Measurements from ENCODE around the gene SLC35A5. TPM values are rescaled to one million over a fixed set of nuclear protein-coding genes. Genes with fewer than 3 reads are reported as not detected.

Gene SLC35A5
- total RNA-seq, 2 experiments from 2014 or later: 16.5 to 18.7 TPM

GRCh38 chr3:112572701-112573100 lies 10.9 kb downstream of the SLC35A5 start:
- intact Hi-C loops (cut with DNase I, micrococcal nuclease): no loop called here
- Mint-ChIP-seq H3K27ac (no peak overlapping the region), H3K27me3 (no peaks in the 10 kb centered on the region), H3K4me3 (no peak overlapping the region), H3K36me3 (ENCODE audit: low read depth) (peaks cover 27% of the 10 kb centered on the region), H3K4me1 (peaks cover 5% of the 10 kb centered on the region), H3K9me3 (ENCODE audit: low read depth) (no peaks in the 10 kb centered on the region)
- POLR2A ChIA-PET: interaction anchor here (0.8 kb wide), 1 partner anchor 973 kb away, joined by 3 read pairs; no protein-coding TSS in a partner anchor
- ATAC-seq (no peak), DNase-seq (no peak)
- CTCF ChIA-PET: interaction anchor here (0.7 kb wide), 1 partner anchor 419 kb away, joined by 3 read pairs; no protein-coding TSS in a partner anchor

- intact Hi-C loops (cut with DNase I, micrococcal nuclease): no loop called here
- peaks cover 9% of the 10 kb centered on the region for H3K4me1 Mint-ChIP-seq
- no peak overlapping the region for H3K27ac Mint-ChIP-seq
- H3K9me3 Mint-ChIP-seq (ENCODE audit: low read depth): no peaks in the 10 kb centered on the region
- no peak overlapping the region for H3K4me3 Mint-ChIP-seq
- CTCF ChIA-PET: interaction anchor here (0.8 kb wide), 1 partner anchor 155 kb away, joined by 3 read pairs; no protein-coding TSS in a partner anchor
- no peak for DNase-seq
- ATAC-seq: no peak
- H3K27me3 Mint-ChIP-seq: no peaks in the 10 kb centered on the region
- peaks cover 5% of the 10 kb centered on the region for H3K36me3 Mint-ChIP-seq (ENCODE audit: low read depth)
- POLR2A ChIA-PET: no interaction called here
Measured at GRCh38 chr3:112579232-112579631, 17.4 kb downstream of the SLC35A5 start.

- Mint-ChIP-seq H3K27ac (no peak overlapping the region), H3K36me3 (ENCODE audit: low read depth) (peaks cover 9% of the 10 kb centered on the region)
Measured at GRCh38 chr3:112579697-112580096, 17.9 kb downstream of the SLC35A5 start.

GRCh38 chr3:112582244-112582874 lies 20.5 kb downstream of the SLC35A5 start:
- DNase-seq: peak; percentile 65
- POLR2A ChIA-PET: no interaction called here
- ATAC-seq: peak; percentile 69

More at GRCh38 chr3:112579697-112580096, 17.9 kb downstream of the SLC35A5 start:
- Mint-ChIP-seq H3K9me3 (ENCODE audit: low read depth) (no peaks in the 10 kb centered on the region), H3K27me3 (no peaks in the 10 kb centered on the region), H3K4me3 (no peak overlapping the region), H3K4me1 (peaks cover 9% of the 10 kb centered on the region)
- ATAC-seq (no peak), DNase-seq (no peak)
- intact Hi-C loops (cut with DNase I, micrococcal nuclease): loop anchor here (5.0 kb wide), 1 partner anchor 233 kb away; no protein-coding TSS in a partner anchor
- ChIA-PET CTCF (interaction anchor here (0.8 kb wide), 1 partner anchor 155 kb away, joined by 3 read pairs; no protein-coding TSS in a partner anchor), POLR2A (no interaction called here)

GRCh38 chr3:112583105-112583504 lies 21.3 kb downstream of the SLC35A5 start:
- no peak for ATAC-seq
- no peak for DNase-seq
- no peaks in the 10 kb centered on the region for H3K27me3 Mint-ChIP-seq
- ChIA-PET CTCF (interaction anchor here (0.6 to 2.8 kb wide), 22 partner anchors 9 to 706 kb away, joined by 3 to 17 read pairs (median 4); no protein-coding TSS in a partner anchor), POLR2A (no interaction called here)
- intact Hi-C loops (cut with DNase I, micrococcal nuclease): loop anchor here (2.0 to 5.0 kb wide), 4 partner anchors 60 to 396 kb away; no protein-coding TSS in a partner anchor
- H3K27ac Mint-ChIP-seq: no peak overlapping the region
- H3K4me1 Mint-ChIP-seq: peaks cover 9% of the 10 kb centered on the region
- H3K9me3 Mint-ChIP-seq (ENCODE audit: low read depth): no peaks in the 10 kb centered on the region
- H3K36me3 Mint-ChIP-seq (ENCODE audit: low read depth): peaks cover 25% of the 10 kb centered on the region
- H3K4me3 Mint-ChIP-seq: no peak overlapping the region

More at GRCh38 chr3:112582244-112582874, 20.5 kb downstream of the SLC35A5 start:
- CTCF ChIA-PET: interaction anchor here (0.6 to 2.8 kb wide), 36 partner anchors 8 to 706 kb away, joined by 3 to 17 read pairs (median 4); partner anchors contain the start of gene SLC9C1
- Mint-ChIP-seq H3K4me1 (peaks cover 9% of the 10 kb centered on the region), H3K9me3 (ENCODE audit: low read depth) (no peaks in the 10 kb centered on the region), H3K27ac (no peak overlapping the region), H3K4me3 (no peak overlapping the region), H3K27me3 (no peaks in the 10 kb centered on the region), H3K36me3 (ENCODE audit: low read depth) (peaks cover 20% of the 10 kb centered on the region)
- intact Hi-C loops (cut with DNase I, micrococcal nuclease): loop anchor here (2.0 to 5.0 kb wide), 4 partner anchors 60 to 396 kb away; no protein-coding TSS in a partner anchor

GRCh38 chr3:112585782-112586181 lies 23.9 kb downstream of the SLC35A5 start:
- H3K36me3 Mint-ChIP-seq (ENCODE audit: low read depth): peaks cover 45% of the 10 kb centered on the region
- no peak overlapping the region for H3K27ac Mint-ChIP-seq
- H3K9me3 Mint-ChIP-seq (ENCODE audit: low read depth): no peaks in the 10 kb centered on the region
- CTCF ChIA-PET: no interaction called here
- H3K4me1 Mint-ChIP-seq: peaks cover 9% of the 10 kb centered on the region
- POLR2A ChIA-PET: no interaction called here
- intact Hi-C loops (cut with DNase I, micrococcal nuclease): no loop called here
- DNase-seq (no peak), ATAC-seq (no peak)
- no peak overlapping the region for H3K4me3 Mint-ChIP-seq
- no peaks in the 10 kb centered on the region for H3K27me3 Mint-ChIP-seq

GRCh38 chr3:112587336-112587735 lies 25.5 kb downstream of the SLC35A5 start:
- Mint-ChIP-seq H3K4me3 (no peak overlapping the region), H3K4me1 (peaks cover 6% of the 10 kb centered on the region), H3K27ac (no peak overlapping the region), H3K27me3 (no peaks in the 10 kb centered on the region), H3K9me3 (ENCODE audit: low read depth) (peaks cover under 1% of the 10 kb centered on the region), H3K36me3 (ENCODE audit: low read depth) (peaks cover 47% of the 10 kb centered on the region)
- no peak for DNase-seq
- ChIA-PET CTCF (interaction anchor here (0.7 to 1.6 kb wide), 4 partner anchors 9 to 66 kb away, joined by 3 read pairs; no protein-coding TSS in a partner anchor), POLR2A (no interaction called here)
- intact Hi-C loops (cut with DNase I, micrococcal nuclease): no loop called here
- no peak for ATAC-seq

- POLR2A ChIA-PET: no interaction called here
- peaks cover 45% of the 10 kb centered on the region for H3K36me3 Mint-ChIP-seq (ENCODE audit: low read depth)
- H3K4me3 Mint-ChIP-seq: no peak overlapping the region
Measured at GRCh38 chr3:112593258-112593657, 31.4 kb downstream of the SLC35A5 start.

GRCh38 chr3:112594856-112595255 lies 33.0 kb downstream of the SLC35A5 start:
- ChIA-PET CTCF (interaction anchor here (1.0 to 1.1 kb wide), 3 partner anchors 11 to 19 kb away, joined by 3 read pairs; no protein-coding TSS in a partner anchor), POLR2A (no interaction called here)
- H3K9me3 Mint-ChIP-seq (ENCODE audit: low read depth): peaks cover 3% of the 10 kb centered on the region
- no peaks in the 10 kb centered on the region for H3K4me1 Mint-ChIP-seq
- ATAC-seq (no peak), DNase-seq (no peak)
- H3K27ac Mint-ChIP-seq: no peak overlapping the region
- intact Hi-C loops (cut with DNase I, micrococcal nuclease): no loop called here
- H3K4me3 Mint-ChIP-seq: no peak overlapping the region
- peaks cover 34% of the 10 kb centered on the region for H3K36me3 Mint-ChIP-seq (ENCODE audit: low read depth)
- no peaks in the 10 kb centered on the region for H3K27me3 Mint-ChIP-seq

More at GRCh38 chr3:112593258-112593657, 31.4 kb downstream of the SLC35A5 start:
- DNase-seq (no peak), ATAC-seq (no peak)
- CTCF ChIA-PET: interaction anchor here (0.5 to 2.0 kb wide), 2 partner anchors 11 to 266 kb away, joined by 3 to 10 read pairs; no protein-coding TSS in a partner anchor
- intact Hi-C loops (cut with DNase I, micrococcal nuclease): no loop called here
- H3K9me3 Mint-ChIP-seq (ENCODE audit: low read depth): peaks cover 3% of the 10 kb centered on the region
- no peak overlapping the region for H3K27ac Mint-ChIP-seq
- no peaks in the 10 kb centered on the region for H3K4me1 Mint-ChIP-seq
- H3K27me3 Mint-ChIP-seq: no peaks in the 10 kb centered on the region

GRCh38 chr3:112597945-112598344 lies 36.1 kb downstream of the SLC35A5 start:
- peaks cover 15% of the 10 kb centered on the region for H3K4me1 Mint-ChIP-seq
- intact Hi-C loops (cut with DNase I, micrococcal nuclease): no loop called here
- POLR2A ChIA-PET: no interaction called here
- no peaks in the 10 kb centered on the region for H3K27me3 Mint-ChIP-seq
- no peak overlapping the region for H3K27ac Mint-ChIP-seq
- DNase-seq: no peak
- ATAC-seq: no peak
- peaks cover 18% of the 10 kb centered on the region for H3K36me3 Mint-ChIP-seq (ENCODE audit: low read depth)
- H3K9me3 Mint-ChIP-seq (ENCODE audit: low read depth): no peaks in the 10 kb centered on the region
- CTCF ChIA-PET: interaction anchor here (2.1 to 3.2 kb wide), 2 partner anchors 10 to 15 kb away, joined by 10 to 17 read pairs; no protein-coding TSS in a partner anchor
- no peak overlapping the region for H3K4me3 Mint-ChIP-seq

GRCh38 chr3:112598731-112599130 lies 36.9 kb downstream of the SLC35A5 start:
- ChIA-PET POLR2A (no interaction called here), CTCF (interaction anchor here (3.2 kb wide), 1 partner anchor 16 kb away, joined by 17 read pairs; no protein-coding TSS in a partner anchor)
- intact Hi-C loops (cut with DNase I, micrococcal nuclease): no loop called here
- H3K4me1 Mint-ChIP-seq: peaks cover 16% of the 10 kb centered on the region
- H3K4me3 Mint-ChIP-seq: no peak overlapping the region
- ATAC-seq (no peak), DNase-seq (no peak)
- no peaks in the 10 kb centered on the region for H3K27me3 Mint-ChIP-seq
- H3K9me3 Mint-ChIP-seq (ENCODE audit: low read depth): no peaks in the 10 kb centered on the region
- H3K36me3 Mint-ChIP-seq (ENCODE audit: low read depth): peaks cover 14% of the 10 kb centered on the region
- H3K27ac Mint-ChIP-seq: no peak overlapping the region
